Left ventricle myocardium inferior (tissue), 1 donor: Measurements from ENCODE around the gene HOXC10. TPM values are rescaled to one million over a fixed set of nuclear protein-coding genes. Genes with fewer than 3 reads are reported as not detected.

ENCODE experiments used
- DNase-seq: peaks from one replicate; pipeline ENCODE4 v3.0.0-alpha.2; 2020
- H3K27ac ChIP-seq: fragments of 200-600 bp; replicated peaks from 2 replicates; pipeline ENCODE4 v1.8.0; 2021
- H3K27me3 ChIP-seq: fragments of 200-600 bp; 2 replicates; pipeline ENCODE4 v1.8.0; 2021; ENCODE audit warnings: low read depth
- H3K36me3 ChIP-seq: fragments of 200-600 bp; 2 replicates; pipeline ENCODE4 v1.8.0; 2021
- H3K4me1 ChIP-seq: fragments of 200-600 bp; 2 replicates; pipeline ENCODE4 v1.8.0; 2021
- H3K4me3 ChIP-seq: fragments of 200-600 bp; 2 replicates; pipeline ENCODE4 v1.8.0; 2021; ENCODE audit warnings: mild to moderate bottlenecking, moderate library complexity
- H3K9me3 ChIP-seq: fragments of 200-600 bp; replicated peaks from 2 replicates; pipeline ENCODE4 v1.8.0; 2021
- CTCF ChIP-seq: fragments of 200-600 bp; IDR thresholded peaks from 2 replicates; pipeline ENCODE4 v1.8.0; 2021; ENCODE audit warnings: antibody characterized with exemption, mild to moderate bottlenecking, borderline replicate concordance
- intact Hi-C: fragments of 100-400 bp; cut with micrococcal nuclease; formaldehyde crosslinking; loops from one replicate; pipeline ENCODE4 v1.11.0; 2022
- total RNA-seq: library from RNA; stranded (reverse); fragmentation: NEBNext Ultra II Directional; extraction: Animal tissue kit (Norgen Biotek cat#: 25700); gene quantifications from one replicate; pipeline ENCODE4 v1.2.1, GENCODE V29; 2021
- donor health status: DM: no; HTN: yes; CAD: no; lungs with severe emphysema.

The HOXC10 gene
- total RNA-seq, 1 donor from 2014 or later, result not detected

- Histone ChIP-seq H3K27me3 (peaks cover 100% of the 10 kb centered on the region), H3K27ac (no peak overlapping the region), H3K9me3 (no peaks in the 10 kb centered on the region), H3K4me1 (peaks cover 15% of the 10 kb centered on the region), H3K4me3 (no peak overlapping the region), H3K36me3 (no peaks in the 10 kb centered on the region)
- no peak for DNase-seq
- TF ChIP-seq CTCF, result no peak
- intact Hi-C loops, result no loop called here
Measured at GRCh38 chr12:53961025-53961761, 23.8 kb upstream of the HOXC10 start.

GRCh38 chr12:53963005-53963404, 21.9 kb upstream of the HOXC10 start:
- no peak for TF ChIP-seq CTCF

GRCh38 chr12:53963434-53964314, 21.3 kb upstream of the HOXC10 start:
- peaks cover 22% of the 10 kb centered on the region for H3K4me1 ChIP-seq
- no peak for DNase-seq
- no peak overlapping the region for H3K27ac ChIP-seq
- peaks cover 100% of the 10 kb centered on the region for H3K27me3 ChIP-seq
- intact Hi-C loops, result no loop called here
- H3K36me3 ChIP-seq, result no peaks in the 10 kb centered on the region
- no peak overlapping the region for H3K4me3 ChIP-seq
- no peak for TF ChIP-seq CTCF
- H3K9me3 ChIP-seq, result no peaks in the 10 kb centered on the region

More at GRCh38 chr12:53963005-53963404, 21.9 kb upstream of the HOXC10 start:
- DNase-seq, result no peak
- H3K9me3 ChIP-seq, result no peaks in the 10 kb centered on the region
- intact Hi-C loops, result no loop called here
- no peak overlapping the region for H3K27ac ChIP-seq
- H3K4me3 ChIP-seq, result no peak overlapping the region
- peaks cover 22% of the 10 kb centered on the region for H3K4me1 ChIP-seq
- peaks cover 100% of the 10 kb centered on the region for H3K27me3 ChIP-seq
- H3K36me3 ChIP-seq, result no peaks in the 10 kb centered on the region

GRCh38 chr12:53964315-53964713, 20.6 kb upstream of the HOXC10 start:
- intact Hi-C loops, result no loop called here
- no peak for DNase-seq
- H3K4me1 ChIP-seq, result peaks cover 22% of the 10 kb centered on the region
- no peak overlapping the region for H3K27ac ChIP-seq
- no peak for TF ChIP-seq CTCF
- H3K9me3 ChIP-seq, result no peaks in the 10 kb centered on the region
- no peak overlapping the region for H3K4me3 ChIP-seq
- H3K27me3 ChIP-seq, result peaks cover 100% of the 10 kb centered on the region
- H3K36me3 ChIP-seq, result no peaks in the 10 kb centered on the region

- Histone ChIP-seq H3K27ac (no peak overlapping the region), H3K9me3 (no peaks in the 10 kb centered on the region), H3K4me3 (no peak overlapping the region), H3K27me3 (peaks cover 100% of the 10 kb centered on the region), H3K4me1 (peaks cover 22% of the 10 kb centered on the region), H3K36me3 (no peaks in the 10 kb centered on the region)
- no peak for TF ChIP-seq CTCF
- intact Hi-C loops, result no loop called here
- DNase-seq, result no peak
Measured at GRCh38 chr12:53965281-53966084, 19.5 kb upstream of the HOXC10 start.
